GM18502 (cell line): ENCODE data around the gene GATAD2B.

Experiments
- ATAC-seq: cut with Tn5 transposase; IDR thresholded peaks from one replicate; pipeline ENCODE4 v1.9.1; 2021; ENCODE audit warnings: mild to moderate bottlenecking; ENCODE audit not compliant: unreplicated experiment, poor library complexity

Gene GATAD2B

DNA sequence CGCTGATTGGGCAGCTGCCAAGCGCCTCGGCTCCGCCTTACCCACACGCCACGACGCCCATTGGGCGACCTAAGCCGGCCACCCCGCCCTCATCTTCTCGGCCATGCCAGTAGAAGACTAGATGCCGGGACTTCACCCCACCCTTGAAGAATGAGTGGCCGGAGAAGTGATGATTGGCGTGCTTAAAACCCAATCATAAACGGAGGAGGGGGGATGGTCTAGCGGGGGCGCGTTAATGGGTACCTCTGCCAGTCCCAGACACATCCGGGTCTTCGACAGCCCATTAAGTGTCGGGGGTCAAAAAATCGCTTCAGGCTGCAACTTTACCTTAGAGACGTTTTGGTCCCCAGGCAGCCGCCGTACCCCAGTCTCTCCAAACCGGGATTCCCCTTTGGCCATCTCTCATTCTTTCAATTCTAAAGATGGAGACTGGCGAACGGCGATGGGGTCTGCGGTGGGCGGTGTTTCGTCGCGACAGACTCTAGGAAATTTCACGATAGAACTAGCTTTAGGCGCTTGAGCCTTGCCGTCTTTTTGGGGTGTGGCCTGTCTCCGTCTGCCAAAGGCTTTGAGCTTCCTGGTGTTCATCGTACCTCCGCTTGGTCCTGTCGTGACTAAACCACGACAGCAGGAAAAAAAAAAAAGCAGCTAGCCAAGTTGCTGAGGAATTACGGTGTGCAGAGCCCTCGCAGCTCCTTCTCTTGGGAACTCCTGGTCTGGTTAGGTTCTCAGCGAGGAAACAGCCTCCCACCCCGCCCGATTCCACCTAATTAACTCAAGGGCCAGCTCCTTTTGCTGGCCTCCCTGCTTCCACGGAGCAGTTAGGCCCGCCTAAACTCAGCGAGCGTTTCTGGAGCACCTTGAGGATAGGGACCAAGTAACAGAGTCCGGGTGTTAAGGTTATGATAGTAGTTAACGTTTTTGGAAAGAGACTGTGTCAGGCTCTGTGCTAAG, at the start of gene GATAD2B:
TSS of gene GATAD2B (minus strand) at position 1 of the 954 bp plus-strand sequence. CDS start 94,625 bp downstream, outside the sequence.
- ATAC-seq, result peak; percentile 88

DNA sequence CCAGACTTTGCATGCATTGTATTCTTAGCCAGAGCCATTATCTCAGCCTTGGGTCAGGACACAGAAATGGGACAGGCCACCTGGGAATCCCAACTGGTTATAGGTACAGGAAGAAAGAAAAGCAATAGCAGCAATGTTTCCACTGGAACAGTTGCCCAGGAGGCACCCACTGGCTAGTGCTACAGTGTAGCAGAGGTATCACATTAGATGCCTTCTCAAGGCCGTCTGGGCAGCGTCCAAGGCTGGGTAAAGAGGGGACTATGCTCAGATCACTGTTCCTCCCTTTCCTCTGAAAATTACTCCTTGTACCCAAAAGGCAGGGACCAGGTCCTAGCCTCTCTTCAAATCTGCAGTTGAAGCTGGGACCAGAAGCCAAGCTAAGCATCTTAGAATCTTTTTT, 47.6 kb upstream of the GATAD2B start:
- ATAC-seq, result no peak

DNA sequence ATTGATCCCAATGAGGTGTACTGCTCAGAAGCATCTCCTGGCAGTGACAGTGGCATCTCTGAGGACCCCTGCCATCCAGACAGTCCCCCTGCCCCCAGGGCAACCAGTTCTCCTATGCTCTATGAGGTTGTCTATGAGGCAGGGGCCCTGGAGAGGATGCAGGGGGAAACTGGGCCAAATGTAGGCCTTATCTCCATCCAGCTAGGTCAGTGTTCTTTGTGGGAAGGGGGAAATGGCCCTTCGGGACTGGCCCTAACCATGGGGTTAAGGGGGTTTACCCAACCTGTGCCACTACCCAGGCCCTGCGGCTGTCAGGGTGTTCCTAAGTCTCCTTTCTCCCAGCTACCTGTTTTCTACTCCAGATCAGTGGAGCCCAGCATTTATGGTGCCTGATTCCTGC, 46.2 kb upstream of the GATAD2B start:
- ATAC-seq, result no peak

DNA sequence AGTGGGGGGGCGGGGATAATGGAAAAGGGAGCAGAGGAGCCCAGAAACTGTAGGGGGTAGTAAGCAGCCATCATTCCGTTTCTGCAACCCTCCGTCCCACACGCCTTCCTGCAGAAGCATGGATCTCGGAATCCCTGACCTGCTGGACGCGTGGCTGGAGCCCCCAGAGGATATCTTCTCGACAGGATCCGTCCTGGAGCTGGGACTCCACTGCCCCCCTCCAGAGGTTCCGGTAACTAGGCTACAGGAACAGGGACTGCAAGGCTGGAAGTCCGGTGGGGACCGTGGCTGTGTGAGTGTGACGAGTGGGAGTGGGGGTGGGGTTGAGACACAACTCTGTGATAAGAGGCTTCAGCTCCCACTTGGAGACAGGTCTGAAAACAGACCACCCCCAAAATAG, 45.6 kb upstream of the GATAD2B start:
- ATAC-seq, result no peak

DNA sequence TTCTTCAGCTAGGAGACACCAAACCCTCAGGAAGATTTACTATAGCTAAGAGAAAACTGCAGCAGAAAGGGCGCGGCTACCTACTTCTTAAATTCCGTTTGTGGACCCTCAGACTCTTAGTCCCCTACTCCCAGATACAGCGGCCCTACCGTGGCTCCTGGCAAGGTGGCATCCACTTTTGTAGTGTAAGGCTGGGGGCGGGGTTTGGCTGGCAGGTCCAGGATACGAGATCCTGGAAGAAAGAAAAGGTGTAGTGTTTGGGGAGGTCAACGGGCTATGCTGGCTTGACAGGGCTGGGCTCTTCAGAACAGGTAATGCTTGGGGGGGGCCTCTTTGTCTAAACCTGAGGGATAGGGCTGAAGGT, 45.2 kb upstream of the GATAD2B start:
- no peak for ATAC-seq

DNA sequence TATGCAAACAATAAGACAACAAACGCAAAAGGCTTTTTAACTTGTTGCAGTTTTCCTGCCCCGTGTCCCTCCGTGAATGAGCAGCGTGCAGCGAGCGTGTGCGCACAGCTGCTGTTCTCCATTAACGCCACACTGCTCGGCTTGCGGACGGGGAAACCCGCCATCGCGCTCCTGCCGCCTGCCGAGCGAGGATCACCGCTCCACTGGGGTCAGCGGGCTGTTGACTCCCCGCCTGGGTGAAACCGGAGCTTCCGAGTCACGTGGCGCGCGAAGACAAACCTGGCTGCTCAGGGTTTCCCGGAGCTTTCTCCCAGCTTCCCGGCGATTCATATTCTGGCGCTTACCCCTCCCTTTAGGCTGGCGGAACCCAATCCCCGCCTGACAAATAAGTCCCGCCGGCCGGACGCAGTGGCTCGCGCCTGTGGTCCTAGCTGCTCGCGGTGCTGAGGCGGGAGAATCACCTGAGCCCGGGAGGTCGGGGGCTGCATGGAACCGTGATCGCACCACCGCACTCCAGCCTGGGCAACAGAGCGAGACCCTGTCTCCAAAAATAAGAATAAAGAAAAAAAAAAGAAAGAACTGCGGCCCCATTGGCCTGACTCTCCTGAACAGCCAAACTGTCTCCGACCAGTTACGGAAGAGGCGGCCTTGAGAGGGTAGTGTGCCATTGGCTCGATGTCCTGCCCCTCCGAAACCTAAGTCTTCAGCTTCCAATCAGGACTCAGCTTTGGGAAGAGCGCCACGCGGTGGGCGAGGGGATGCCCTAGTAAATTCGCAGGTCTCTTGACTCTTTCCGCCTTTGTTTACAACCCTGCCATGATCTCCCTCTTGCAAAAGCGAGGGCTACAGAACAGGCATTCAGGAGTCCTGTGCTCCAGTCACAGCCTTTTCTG, 44.6 kb upstream of the GATAD2B start, which contains the start of gene CREB3L4:
TSS of gene CREB3L4 (plus strand) at position 796 of the 893 bp plus-strand sequence. CDS start 624 bp downstream, outside the sequence.
- peak; percentile 66 for ATAC-seq

DNA sequence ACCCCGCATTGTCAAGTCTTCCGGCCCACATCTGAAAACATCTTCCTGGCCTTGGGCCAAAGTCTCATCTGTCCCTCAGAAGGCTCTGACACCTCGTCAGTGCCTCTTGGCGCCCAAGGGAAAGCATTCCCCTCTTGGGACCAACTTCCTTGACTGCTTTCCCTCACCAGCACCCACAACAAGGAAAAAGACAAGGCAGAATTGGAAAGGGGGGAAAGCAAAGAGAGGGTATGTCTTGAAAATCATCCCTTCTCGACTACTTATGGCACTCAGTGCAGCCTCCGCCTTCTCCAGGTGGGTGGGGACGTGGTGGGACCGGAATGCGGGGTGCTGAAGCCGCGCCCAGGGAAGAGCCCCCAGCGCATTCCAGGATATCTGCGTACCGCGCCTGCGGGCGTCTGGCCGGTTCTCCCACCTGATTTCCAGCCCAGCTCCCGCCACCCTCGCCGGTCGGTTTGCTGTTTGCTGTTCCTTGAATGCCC, 41.1 kb upstream of the GATAD2B start:
- ATAC-seq, result peak; percentile 7

DNA sequence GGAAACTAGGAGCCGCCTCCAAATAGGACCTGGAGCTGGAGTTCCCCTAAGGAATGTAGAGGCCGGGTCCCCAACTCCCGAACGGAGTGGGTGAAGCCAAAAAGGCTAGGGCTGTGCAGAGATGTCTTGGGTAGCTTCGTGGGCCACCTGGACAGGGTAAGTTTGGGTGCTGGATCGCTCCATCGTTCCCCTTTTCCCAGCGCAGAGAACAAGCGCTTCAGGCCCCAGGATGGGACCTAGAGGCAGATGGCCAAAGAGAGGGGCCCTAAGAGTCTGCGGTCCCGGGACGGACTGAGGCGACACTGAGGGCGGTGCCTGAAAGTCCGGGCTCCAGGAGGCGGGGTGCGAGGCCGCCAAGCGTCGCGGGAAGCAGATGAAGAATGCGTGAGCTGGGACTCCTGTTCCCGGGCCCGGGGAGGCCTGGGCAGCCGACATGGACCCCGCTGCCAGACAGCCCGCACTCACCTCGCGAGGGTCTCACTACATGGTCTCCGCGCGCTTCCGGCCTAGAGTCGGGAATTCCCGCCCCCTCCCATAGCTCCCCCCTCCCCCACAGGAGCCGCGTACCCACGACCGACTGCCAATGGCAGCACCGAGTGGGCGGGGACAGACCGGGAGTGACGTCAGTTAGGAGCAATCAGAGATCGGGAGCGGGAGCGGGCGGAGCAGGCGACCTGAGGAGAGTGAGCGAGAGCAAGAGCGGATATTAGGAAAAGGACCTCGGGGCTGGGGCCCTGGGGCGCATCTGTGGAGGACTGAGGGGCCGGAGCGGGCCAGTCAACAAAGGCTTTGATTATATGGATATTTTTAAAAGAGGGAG, 40.5 kb upstream of the GATAD2B start, which contains the start of gene SLC39A1:
TSS of gene SLC39A1 (minus strand) at position 508 of the 820 bp plus-strand sequence. CDS start 822 bp downstream, outside the sequence.
- peak; percentile 45 for ATAC-seq

DNA sequence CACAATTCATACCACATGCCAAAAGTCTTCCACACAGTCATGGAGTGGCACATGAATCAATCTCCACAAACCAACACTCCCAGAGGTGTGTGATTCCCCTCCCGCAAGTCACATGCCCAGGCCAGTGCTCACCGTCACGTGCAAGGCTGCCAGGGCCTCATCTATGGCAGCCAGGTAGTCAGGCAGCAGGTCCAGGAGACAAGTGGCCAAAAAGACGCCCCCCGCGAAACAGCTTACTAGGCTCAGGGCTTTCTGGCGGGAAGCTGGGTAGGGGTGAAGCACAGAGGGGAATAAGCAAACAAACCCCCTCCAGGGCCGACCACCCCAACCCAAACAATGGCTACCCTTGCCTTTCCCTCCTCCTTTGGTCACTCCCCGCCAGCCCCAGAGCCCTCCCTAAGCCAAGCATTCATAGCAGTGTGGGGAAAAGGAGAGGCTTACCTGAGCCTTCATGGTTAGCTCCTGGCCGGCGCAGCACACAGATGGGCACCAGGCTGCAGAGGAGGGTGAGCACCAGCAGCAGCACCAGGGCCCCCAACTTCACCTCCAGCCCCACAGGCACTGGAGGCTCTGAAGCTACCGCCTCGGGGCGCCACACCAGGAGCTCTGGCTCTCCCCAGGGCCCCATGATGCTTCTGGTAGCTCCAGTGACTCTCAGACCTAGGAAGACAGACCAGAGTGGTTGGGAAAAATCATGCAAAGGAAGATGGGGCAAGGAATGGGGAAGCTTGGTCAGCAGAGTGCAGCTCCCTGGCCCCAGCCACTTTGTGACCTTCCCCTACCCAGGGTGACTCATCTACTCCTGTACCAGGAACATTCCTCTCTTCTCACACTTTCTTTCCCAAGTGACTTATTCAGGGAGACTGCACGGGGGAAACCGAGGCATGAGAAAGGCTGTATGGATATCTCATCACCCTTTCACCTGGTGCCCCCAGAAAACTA, 39.6 kb upstream of the GATAD2B start:
- no peak for ATAC-seq

DNA sequence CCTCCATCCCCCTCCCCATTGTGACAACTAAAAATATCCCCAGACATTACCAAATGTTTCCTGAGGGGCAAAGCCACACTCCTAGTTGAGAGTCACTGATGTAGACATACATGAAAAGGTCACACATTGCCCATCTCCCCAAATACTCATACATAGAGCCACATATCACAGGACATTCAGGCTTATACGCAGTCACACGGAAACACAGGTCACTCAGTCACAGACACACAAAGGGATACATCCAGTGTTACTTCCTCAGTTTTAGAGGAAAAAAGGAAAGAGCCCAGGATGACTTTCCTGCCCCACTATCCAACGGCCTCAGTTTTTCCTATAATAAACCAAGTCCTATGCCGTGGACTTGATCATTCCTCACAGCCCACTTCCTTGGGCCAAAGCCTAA, 38.6 kb upstream of the GATAD2B start:
- ATAC-seq, result no peak

DNA sequence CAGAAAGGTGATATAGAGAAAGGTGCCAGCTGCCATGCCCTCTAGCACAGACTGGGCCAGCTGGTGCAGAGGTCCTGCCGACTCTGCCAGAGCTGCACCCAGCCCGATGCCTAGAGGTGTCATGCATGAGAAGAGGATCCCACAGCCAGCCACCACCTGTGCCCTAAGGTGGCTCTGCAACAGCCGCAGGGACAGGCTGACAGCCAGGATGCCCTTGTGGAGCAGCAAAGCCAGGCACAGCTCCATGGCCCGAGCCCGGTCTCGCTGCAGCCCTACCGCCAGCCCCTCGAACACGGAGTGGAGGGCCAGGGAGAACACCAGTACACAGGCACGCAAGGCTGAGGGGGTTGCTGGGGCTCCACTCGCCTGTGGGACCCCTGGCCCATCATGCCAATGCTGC, 37.4 kb upstream of the GATAD2B start:
- ATAC-seq, result no peak

DNA sequence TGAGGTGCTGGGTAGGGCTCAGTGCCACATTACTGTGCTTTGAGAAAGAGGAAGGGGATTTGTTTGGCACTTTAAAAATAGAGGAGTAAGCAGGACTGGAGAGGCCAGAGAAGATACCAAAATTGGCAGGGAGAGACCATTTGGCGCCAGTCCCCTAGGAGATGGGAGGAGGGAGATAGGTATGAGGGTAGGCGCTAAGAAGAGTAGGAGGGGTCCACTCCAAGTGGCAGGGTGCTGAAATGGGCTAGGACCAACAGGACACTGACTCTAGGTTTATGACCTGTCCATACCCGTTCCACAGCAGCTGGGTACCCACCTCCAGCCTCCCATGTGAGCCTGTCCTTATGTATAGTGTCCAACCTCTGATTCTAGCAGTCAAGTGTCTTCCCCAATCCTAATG, 36.7 kb upstream of the GATAD2B start:
- ATAC-seq, result no peak

DNA sequence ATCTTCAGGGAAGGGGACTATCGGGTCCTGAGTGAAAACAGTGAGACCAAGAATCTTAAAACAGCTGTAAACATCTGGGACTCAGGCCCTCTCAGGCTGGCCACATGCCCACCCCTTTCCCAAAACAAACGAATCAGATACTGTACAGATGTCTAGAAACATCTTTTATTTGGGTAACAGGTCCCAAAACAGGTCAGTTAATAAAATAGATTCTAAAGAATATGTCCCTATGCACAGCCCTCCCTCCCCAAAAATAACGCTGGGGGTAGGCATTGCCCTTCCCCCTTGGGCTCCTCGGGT, 36.1 kb upstream of the GATAD2B start:
- ATAC-seq, result no peak

DNA sequence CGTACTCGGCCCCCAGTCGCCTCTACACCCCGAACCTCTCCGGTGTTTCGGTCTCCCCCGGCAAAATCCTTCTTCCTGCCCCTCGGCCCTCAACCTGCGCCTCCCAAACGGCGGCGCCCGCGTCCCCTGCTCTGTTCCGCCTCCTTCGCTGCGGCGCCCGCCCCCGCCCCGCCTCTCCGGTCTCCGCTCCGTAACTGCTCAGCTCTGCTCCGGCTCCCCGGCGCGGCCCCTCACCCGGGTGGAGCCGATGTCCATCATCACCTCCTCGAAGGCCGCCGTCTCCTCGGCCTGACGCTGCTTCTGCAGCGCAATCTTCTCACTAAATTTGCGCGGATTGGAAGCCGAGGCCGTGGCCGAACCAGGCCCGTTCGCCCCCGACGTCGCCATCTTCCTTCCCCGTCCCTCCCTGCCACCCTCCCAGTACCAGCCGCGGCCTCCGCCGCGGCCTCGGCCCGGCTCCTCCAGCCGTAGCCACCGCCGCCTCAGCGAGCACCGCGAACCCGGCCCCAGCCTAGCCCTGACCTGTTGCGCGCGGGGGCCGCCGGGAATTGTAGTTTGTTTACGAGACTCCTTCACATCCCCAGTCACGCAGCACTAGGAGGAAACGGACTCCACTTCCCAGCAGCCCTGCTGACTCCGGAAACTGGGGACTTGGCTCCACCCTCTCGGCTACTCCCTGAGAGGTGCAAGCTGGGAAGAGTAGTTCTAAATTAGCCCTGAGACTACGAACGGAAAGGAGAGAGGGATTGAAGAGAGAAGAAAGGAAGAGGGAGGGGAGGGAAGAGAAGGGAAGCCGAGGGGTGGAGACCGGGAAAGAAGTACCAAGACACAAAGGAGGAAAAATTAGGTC, 35.6 kb upstream of the GATAD2B start, which contains the start of gene CRTC2:
TSS of gene CRTC2 (minus strand) at position 502 of the 850 bp plus-strand sequence. CDS start at position 387, 115 bp downstream.
- ATAC-seq, result peak; percentile 77

DNA sequence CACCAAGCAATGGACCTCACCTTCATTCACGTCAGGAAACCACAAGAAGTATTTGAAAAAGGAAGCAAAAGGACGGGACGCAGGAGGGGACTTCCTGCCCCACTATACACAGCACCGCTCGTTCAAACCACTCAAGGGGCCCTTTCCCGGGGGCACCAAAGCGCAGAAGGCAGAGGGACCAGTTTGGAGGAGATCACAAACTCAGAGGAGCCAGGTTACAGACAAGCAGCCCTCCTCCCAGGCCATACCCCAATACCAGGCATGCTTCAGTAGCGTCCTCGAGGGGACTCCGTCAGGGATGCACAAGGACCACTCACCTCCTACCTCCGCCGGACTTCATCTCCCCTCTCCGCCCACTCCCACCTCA, 35.0 kb upstream of the GATAD2B start:
- peak; percentile 29 for ATAC-seq

DNA sequence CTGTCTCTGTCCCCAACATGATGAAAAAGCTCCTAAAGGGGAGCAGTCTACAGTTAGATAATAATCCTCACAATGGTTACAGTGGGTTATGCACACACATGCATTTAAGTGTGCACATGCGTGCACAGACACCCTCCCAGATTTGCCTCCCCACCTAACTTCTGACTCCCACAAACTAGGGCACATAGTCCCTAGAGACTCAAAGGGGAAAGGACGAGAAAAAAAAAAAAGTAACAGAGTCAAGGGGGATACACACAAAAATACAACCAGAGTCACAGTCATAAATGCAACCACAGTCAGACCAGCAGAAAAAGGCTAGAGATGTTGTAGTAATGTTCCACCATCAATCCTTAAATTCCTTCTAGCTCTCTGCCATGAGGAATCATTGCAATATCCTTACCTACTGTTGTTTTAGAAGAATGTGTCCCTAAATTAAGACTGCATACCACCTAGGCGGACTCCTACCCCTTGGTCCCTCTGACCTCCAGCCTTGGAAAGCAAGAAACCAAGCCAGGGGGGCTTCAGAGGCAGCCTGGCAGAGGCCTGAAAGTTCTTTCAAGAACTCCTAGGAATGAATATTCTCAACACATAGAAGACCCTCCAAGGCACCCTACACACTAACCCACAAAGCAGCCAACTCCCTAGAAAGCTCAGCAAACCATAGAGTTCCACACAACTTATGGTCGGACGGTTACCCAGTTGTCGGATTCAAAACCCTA, 34.4 kb upstream of the GATAD2B start:
- ATAC-seq, result no peak

DNA sequence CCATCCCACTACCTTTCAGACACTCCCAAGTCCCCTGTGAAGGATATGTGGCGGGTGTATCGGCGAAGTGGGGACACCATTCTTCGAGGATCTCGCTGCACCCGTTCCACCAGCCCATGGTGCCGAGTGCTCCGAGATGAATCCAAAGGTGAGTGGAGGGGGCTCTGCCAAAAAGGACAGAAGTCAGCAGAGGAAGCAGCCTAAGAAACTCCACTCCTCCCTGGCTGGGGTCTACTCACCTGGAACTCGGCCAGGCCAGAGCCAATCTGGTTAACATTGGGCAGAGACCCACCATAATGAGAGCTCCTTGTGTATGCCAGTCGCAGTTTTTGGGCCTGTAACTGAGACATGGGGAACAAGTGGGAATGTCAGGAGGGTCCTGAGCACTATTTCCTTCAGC, 32.1 kb upstream of the GATAD2B start:
- ATAC-seq, result no peak
